ENCODE results near the gene CEMIP2.
"Not testable (repeated sequence)": the region's sequence is repeated elsewhere in the genome, so short reads cannot be mapped to it uniquely, and the experiment has no call there.

CEMIP2 gene

GRCh38 chr9:71675105-71675856 lies 93.0 kb downstream of the CEMIP2 start:
- DNase-seq (ENCODE audit: low spot score) = no peak

GRCh38 chr9:71672573-71672972 lies 95.7 kb downstream of the CEMIP2 start:
- DNase-seq (ENCODE audit: low spot score) = no peak

DNA sequence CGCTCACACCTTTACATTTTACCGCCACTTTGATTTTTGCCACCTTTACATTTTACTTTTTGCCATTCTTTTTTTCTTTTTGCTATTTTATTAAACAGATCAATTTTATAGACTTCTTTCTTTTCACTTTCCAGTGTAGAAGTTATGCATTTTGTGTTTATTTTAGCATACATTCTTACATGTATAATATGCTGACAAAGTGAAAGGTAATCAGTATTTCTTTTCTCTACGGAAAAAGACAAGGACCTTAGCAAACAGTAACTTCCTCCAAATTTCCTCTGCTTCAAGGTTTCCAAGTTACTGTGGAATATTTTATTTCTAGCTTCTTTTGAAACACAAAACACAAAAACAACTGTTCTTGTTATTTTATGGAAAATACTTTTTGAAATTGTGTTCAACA lies 97.0 kb downstream of the CEMIP2 start:
- no peak for DNase-seq (ENCODE audit: low spot score)

DNA sequence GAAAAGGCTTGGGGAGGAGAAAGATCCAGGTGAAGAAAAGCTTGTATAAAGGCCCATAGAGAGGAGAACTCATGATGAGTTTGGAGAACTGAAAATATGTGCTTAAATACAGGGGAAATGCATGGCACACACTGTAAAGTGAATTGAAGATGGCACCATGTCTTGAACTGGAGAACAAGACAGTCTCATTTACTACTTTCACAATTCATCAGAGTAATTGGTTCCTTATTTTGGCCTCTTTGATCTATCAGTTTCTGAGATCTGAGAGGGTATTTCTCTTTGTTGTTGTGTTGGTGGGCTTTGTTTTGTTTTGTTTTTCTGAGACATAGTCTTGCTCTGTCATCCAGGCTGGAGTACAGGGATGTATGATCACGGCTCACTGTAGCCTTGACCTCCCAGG lies 98.2 kb downstream of the CEMIP2 start:
- DNase-seq (ENCODE audit: low spot score) = no peak

DNA sequence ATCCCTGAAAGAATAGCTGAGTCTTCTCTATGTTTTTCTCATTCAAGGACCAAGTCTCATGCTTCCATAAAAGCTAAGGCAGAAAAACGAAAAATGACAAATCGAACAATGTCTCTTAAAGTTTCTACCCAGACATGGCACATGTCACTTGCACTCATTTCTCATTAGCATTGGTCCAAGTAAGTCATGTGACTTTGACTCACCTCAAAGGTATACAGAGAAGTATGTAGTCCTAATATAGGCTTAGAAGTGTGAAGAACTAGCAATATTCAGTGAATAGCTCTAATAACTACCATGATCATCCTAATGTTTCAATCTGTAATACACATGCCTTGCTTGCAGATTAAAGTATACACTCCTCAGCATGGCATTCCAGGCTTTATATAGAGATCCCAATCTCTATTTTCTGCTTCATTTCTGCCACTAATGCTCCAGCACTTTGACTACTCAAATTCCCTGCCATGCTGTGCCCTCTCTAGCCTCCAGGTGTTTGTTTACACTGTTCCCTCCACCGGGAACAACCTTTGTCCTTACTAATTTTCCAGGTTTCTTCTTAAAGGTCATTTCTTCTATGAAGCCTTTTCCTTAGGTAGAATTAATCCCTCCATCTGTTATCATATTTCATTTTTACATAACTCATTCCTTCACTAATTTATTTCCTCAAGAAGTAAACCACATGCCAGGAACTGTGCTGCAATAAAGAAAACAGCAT lies 98.9 kb downstream of the CEMIP2 start:
- no peak for DNase-seq (ENCODE audit: low spot score)

- no peak for DNase-seq (ENCODE audit: low spot score)
Measured at GRCh38 chr9:71668717-71669116, 99.6 kb downstream of the CEMIP2 start.

DNA sequence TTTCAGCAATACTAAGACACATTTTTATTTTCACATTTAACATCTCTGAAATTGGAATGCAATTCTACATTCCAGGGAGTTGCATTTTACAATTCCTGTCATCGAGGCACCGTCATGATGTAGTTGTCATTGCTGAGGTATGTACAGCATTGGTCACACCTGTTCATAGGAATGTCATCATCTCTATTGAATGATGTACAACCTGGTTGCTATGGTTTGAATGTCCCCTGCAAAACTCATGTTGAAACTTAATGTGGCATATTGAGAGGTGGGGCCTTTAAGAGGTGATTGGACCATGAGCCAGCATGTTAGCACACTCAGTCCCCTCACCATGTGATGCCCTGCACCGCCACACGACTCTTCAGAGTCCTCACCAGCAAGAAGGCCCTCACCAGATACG lies 103.1 kb downstream of the CEMIP2 start:
- no peak for DNase-seq (ENCODE audit: low spot score)

DNA sequence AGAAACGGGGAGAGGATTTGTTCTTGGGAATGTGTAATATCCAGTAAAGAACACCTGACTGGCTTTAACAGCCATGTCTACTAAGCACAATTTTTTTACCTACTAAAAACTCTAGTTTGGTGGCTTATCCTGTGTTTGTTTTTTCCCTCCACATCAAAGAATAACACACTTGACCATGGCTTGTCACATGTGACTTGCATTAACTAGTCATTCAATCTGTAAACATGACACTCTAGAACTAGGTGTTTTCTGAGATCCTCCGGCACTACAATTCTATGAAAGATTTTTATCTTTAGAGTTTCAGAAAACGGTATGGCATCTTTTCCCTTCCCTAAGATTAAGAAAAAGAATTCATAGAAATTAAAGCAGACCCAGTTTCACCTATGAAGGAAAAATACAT lies 103.7 kb downstream of the CEMIP2 start:
- no peak for DNase-seq (ENCODE audit: low spot score)

GRCh38 chr9:71663931-71664459 lies 104.3 kb downstream of the CEMIP2 start:
- no peak for DNase-seq (ENCODE audit: low spot score)

GRCh38 chr9:71663216-71663615 lies 105.1 kb downstream of the CEMIP2 start:
- DNase-seq (ENCODE audit: low spot score) = no peak

DNA sequence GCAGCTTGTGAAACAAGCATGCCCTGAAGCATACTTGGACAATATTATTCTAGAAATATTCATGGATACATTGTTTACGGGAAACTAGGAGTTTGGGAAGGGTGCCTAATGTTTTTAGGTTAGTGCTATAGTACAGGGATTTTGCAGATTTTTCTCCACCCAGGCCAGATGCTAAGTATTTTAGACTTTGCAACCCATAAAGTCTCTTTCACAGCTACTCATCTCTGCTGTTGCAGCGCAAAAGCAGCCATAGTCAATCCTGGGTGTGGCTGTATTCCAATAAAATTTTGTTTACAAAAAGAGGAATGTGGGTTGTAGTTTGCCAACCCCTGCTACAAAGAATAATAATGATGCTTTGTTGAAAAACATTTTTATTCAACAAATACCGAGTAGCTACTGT lies 106.2 kb downstream of the CEMIP2 start:
- no peak for DNase-seq (ENCODE audit: low spot score)

- DNase-seq (ENCODE audit: low spot score) = not testable (repeated sequence)
Measured at GRCh38 chr9:71657276-71657675, 111.0 kb downstream of the CEMIP2 start.

DNA sequence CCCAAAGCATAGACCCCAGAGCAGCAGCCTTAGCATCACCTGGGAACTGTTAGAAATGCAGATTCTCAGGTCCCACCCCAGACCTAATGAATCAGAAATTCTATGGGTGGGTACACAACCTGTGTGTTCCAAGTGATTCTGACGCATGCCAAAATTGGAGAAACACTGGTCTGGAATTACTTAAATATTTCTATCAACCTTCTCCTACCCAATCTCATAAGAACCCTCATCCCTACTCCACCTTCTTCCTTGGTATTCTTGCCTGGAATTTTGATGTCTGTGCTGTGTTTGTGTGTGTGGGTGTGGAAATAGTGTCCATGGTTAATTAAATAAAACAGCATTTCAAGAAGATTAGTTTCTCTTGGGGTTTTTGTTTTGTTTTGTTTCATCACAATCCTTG lies 111.8 kb downstream of the CEMIP2 start:
- no peak for DNase-seq (ENCODE audit: low spot score)

GRCh38 chr9:71655778-71656177 lies 112.5 kb downstream of the CEMIP2 start:
- DNase-seq (ENCODE audit: low spot score) = no peak

GRCh38 chr9:71655141-71655540 lies 113.2 kb downstream of the CEMIP2 start:
- no peak for DNase-seq (ENCODE audit: low spot score)

- no peak for DNase-seq (ENCODE audit: low spot score)
Measured at GRCh38 chr9:71652480-71652879, 115.8 kb downstream of the CEMIP2 start.

- no peak for DNase-seq (ENCODE audit: low spot score)
Measured at GRCh38 chr9:71648453-71648852, 119.9 kb downstream of the CEMIP2 start.

- DNase-seq (ENCODE audit: low spot score) = no peak
Measured at GRCh38 chr9:71647094-71647591, 121.2 kb downstream of the CEMIP2 start.

GRCh38 chr9:71646131-71646530 lies 122.2 kb downstream of the CEMIP2 start:
- DNase-seq (ENCODE audit: low spot score) = no peak

DNA sequence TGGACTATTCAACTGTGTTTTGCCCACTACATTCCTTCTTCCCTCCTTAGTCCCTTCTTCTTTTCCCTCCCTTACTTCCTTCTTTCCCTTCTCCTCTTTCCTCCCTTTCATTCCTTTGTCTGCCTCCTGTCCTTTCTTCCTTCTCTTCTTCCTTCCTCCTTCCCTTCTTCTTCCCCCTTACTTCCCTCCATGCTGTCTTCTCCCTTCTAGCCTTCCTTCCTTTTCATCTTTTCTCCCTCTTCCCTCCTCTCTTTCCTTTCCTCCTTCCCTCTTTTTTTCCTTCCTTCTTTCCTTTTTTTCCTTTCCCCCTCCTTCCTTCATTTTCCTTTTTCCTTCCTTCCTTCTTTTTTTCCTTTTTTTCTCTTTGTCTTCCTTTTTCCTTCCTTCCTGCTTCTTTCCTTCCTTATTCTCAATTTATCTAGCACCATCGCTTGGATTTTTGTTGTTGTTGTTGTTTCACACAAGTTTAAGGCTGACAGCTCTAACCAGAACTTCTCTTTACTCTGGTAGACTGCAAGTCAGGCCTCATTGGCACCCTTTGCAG lies 123.4 kb downstream of the CEMIP2 start:
- DNase-seq (ENCODE audit: low spot score) = no peak

DNA sequence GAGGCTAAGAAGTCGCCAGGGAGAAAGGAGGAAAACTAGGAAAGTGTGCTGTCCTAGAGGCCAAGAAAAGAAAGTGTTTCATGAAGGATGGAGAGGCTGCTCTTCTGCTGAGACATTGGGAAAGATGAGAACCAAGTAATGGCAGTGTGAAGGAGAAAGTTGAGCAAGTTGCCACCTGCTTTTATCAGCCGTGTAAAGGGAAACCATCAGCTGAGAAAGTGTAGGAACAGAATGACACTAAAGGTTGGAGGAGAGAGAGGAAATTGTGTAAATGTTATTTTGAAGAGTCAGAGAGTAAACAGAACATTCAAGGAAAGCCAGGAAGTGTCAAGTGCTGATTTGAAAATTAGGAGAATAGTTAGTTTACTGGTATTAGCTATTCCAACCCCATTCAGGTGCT lies 125.0 kb downstream of the CEMIP2 start:
- DNase-seq (ENCODE audit: low spot score) = no peak

- no peak for DNase-seq (ENCODE audit: low spot score)
Measured at GRCh38 chr9:71642056-71642455, 126.3 kb downstream of the CEMIP2 start.

- no peak for DNase-seq (ENCODE audit: low spot score)
Measured at GRCh38 chr9:71638627-71639026, 129.7 kb downstream of the CEMIP2 start.

Data from D341Med (cell line).